Panc1 (cell line): Measurements from ENCODE around the gene SYCN.

Source experiments
- POLR2AphosphoS5 ChIP-seq: IDR thresholded peaks from 2 replicates; pipeline ENCODE4 v1.6.1; 2012; ENCODE audit warnings: mild to moderate bottlenecking, low read depth, low read length, moderate library complexity
- SIN3A ChIP-seq: IDR thresholded peaks from 2 replicates; pipeline ENCODE4 v1.6.1; 2012; ENCODE audit warnings: low read depth, mild to moderate bottlenecking, low read length, moderate library complexity, borderline replicate concordance; ENCODE audit not compliant: insufficient read depth
- TCF7L2 ChIP-seq: IDR thresholded peaks from 2 replicates; pipeline ENCODE4 v1.6.1; 2011; ENCODE audit warnings: mild to moderate bottlenecking, low read depth, low read length, inconsistent platforms
- TF ChIP-seq, protein P1 (sequence below): fragments of 450-650 bp; IDR thresholded peaks from 2 replicates; pipeline ENCODE4 v1.5.1; 2017; ENCODE audit warnings: mild to moderate bottlenecking
- TF ChIP-seq, protein P2 (sequence below), 2 experiments: IDR thresholded peaks; 2 replicates each; pipeline ENCODE4 v1.6.1; 2011 to 2012; ENCODE audit warnings: low read depth in 2 of 2, control low read depth in 1 of 2, low read length in 1 of 2, mild to moderate bottlenecking in 1 of 2, moderate library complexity in 1 of 2; ENCODE audit not compliant: insufficient read depth in 1 of 2

DNA sequence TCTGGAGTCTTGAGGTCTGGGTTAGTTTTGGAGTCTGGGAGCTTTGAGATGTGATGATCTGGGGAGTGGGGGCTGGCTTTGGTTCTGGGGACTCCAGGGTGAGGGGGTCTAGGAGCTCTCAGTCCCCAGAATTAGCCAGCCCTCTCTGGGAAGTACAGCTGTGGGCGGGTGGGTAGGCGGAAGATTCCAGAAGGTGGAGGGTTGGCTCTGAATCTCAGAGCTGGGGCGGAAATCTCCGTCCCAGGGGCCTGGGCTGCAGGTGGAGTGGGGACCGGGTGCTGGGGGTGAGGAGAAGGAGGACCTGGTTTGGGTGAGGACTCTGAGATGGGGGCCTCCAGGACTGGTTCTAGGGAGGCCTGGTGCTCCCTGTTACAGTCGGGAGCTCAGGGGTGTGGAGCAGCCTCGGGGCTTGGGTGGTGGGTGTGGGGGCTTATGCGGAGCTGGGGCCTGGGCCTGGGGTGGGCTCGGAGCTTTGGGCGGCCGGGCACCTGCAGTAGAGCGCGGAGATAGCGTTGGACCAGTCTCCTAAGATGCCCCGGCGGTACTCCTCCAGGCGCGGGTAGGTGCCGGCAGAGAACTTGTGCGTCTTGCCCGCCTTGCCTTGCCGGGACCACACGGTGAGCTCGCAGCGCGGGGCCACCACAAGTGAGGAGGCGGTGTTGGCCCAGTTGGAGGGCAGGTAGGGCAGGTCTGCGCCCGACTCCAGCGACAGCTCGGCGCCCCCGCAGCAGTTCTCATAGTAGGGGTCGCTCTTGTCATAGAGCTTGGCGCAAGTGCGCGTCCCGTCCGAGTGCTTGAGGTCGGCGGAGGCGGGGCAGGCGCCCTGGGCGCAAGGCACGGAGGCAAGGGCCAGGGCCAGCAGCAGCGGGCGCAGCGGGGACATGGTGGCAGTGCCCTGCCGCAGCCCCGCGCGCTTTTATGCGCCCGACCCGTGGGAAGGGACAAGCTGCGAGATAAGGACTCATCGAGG, at the start of gene SYCN:
- TF ChIP-seq, protein P1, sequence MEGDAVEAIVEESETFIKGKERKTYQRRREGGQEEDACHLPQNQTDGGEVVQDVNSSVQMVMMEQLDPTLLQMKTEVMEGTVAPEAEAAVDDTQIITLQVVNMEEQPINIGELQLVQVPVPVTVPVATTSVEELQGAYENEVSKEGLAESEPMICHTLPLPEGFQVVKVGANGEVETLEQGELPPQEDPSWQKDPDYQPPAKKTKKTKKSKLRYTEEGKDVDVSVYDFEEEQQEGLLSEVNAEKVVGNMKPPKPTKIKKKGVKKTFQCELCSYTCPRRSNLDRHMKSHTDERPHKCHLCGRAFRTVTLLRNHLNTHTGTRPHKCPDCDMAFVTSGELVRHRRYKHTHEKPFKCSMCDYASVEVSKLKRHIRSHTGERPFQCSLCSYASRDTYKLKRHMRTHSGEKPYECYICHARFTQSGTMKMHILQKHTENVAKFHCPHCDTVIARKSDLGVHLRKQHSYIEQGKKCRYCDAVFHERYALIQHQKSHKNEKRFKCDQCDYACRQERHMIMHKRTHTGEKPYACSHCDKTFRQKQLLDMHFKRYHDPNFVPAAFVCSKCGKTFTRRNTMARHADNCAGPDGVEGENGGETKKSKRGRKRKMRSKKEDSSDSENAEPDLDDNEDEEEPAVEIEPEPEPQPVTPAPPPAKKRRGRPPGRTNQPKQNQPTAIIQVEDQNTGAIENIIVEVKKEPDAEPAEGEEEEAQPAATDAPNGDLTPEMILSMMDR: no peak
- TF ChIP-seq POLR2AphosphoS5 (no peak), SIN3A (no peak), TCF7L2 (no peak)
- TF ChIP-seq, protein P2, sequence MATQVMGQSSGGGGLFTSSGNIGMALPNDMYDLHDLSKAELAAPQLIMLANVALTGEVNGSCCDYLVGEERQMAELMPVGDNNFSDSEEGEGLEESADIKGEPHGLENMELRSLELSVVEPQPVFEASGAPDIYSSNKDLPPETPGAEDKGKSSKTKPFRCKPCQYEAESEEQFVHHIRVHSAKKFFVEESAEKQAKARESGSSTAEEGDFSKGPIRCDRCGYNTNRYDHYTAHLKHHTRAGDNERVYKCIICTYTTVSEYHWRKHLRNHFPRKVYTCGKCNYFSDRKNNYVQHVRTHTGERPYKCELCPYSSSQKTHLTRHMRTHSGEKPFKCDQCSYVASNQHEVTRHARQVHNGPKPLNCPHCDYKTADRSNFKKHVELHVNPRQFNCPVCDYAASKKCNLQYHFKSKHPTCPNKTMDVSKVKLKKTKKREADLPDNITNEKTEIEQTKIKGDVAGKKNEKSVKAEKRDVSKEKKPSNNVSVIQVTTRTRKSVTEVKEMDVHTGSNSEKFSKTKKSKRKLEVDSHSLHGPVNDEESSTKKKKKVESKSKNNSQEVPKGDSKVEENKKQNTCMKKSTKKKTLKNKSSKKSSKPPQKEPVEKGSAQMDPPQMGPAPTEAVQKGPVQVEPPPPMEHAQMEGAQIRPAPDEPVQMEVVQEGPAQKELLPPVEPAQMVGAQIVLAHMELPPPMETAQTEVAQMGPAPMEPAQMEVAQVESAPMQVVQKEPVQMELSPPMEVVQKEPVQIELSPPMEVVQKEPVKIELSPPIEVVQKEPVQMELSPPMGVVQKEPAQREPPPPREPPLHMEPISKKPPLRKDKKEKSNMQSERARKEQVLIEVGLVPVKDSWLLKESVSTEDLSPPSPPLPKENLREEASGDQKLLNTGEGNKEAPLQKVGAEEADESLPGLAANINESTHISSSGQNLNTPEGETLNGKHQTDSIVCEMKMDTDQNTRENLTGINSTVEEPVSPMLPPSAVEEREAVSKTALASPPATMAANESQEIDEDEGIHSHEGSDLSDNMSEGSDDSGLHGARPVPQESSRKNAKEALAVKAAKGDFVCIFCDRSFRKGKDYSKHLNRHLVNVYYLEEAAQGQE (IDR thresholded peaks at IDR 0.05; ENCODE audit: insufficient read depth in 1 of 2, low read depth in 2 of 2, low read length in 1 of 2): no peak
